ENCODE data around the gene DTNBP1. TPM values are rescaled to one million over a fixed set of nuclear protein-coding genes. Genes with fewer than 3 reads are reported as not detected.
"Not testable (repeated sequence)": the region's sequence is repeated elsewhere in the genome, so short reads cannot be mapped to it uniquely, and the experiment has no call there.

Gene DTNBP1
- total RNA-seq, 1 experiment from 2014 or later, result 2.7 TPM

DNA sequence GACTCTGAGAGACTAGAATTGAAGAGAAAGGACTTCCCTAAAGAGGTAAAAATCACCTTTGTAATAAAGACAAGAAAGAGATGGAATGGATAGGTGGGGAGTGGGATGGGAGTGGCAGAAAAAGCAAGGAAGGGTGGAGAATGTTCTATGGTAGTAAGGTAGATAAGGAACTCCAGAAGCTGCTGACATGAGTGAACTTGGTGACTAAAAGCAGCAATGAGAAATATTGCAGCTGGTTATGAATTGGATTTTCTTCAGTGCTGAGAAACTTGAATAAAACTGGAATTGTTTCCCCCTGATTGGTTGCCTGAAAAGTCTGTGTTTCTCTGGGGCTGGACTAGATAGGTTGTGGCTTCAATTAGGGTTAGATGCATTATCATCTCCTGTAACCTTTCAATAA lies 15.7 kb upstream of the DTNBP1 start:
- no peak overlapping the region for H3K4me3 ChIP-seq
- no peak overlapping the region for H3K27ac ChIP-seq
- no peaks in the 10 kb centered on the region for H3K9me3 ChIP-seq (replicated peaks)
- H3K27me3 ChIP-seq (replicated peaks), result no peaks in the 10 kb centered on the region
- no peaks in the 10 kb centered on the region for H3K4me1 ChIP-seq (replicated peaks)
- no peak for DNase-seq (ENCODE audit: low read depth in 1 of 2, low spot score in 2 of 2)
- no peaks in the 10 kb centered on the region for H3K36me3 ChIP-seq

- no peak for DNase-seq (ENCODE audit: low read depth in 1 of 2, low spot score in 2 of 2)
- H3K9me3 ChIP-seq (replicated peaks), result no peaks in the 10 kb centered on the region
- H3K4me1 ChIP-seq (replicated peaks), result no peaks in the 10 kb centered on the region
- no peaks in the 10 kb centered on the region for H3K36me3 ChIP-seq
- no peak overlapping the region for H3K27ac ChIP-seq
- H3K27me3 ChIP-seq (replicated peaks), result no peaks in the 10 kb centered on the region
- H3K4me3 ChIP-seq, result no peak overlapping the region
These were observed 15.0 kb upstream of the DTNBP1 start for GRCh38 chr6:15677822-15678221.

DNA sequence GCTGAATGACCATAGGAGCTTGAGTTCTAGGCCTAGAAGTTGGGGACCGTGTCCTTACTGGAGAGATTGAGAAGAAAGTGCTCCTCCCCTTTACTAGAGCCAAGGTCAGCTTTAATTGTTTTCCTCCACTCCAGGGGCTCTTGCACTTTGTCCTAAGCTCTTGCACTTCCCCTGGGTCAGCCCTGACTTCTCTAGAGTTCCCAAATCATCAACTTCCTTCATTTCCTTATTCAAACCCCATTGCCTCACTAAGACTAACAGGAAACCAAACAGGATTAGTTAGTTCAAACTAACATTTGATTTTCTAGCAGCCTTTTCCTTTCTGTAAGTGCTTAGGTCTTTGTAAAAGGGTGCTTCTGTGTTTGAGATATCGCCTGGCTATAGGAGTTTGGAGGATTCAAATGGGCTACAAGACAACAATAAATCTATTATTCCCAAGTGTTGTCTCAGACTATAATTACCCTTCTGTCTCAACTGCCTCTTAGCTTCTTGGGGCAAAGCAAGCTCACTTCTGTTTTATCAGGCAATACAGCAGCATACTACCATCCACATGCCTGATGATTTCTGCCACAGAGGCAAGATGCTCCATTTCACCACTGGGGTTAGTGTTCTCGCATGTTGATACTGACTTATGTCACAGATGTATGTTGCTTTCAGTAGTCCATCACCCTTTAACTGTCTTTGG lies 12.8 kb upstream of the DTNBP1 start:
- no peaks in the 10 kb centered on the region for H3K4me1 ChIP-seq (replicated peaks)
- DNase-seq (ENCODE audit: low read depth in 1 of 2, low spot score in 2 of 2), result no peak
- no peak overlapping the region for H3K4me3 ChIP-seq
- no peak overlapping the region for H3K27ac ChIP-seq
- no peaks in the 10 kb centered on the region for H3K36me3 ChIP-seq
- H3K27me3 ChIP-seq (replicated peaks), result no peaks in the 10 kb centered on the region
- H3K9me3 ChIP-seq (replicated peaks), result no peaks in the 10 kb centered on the region

DNA sequence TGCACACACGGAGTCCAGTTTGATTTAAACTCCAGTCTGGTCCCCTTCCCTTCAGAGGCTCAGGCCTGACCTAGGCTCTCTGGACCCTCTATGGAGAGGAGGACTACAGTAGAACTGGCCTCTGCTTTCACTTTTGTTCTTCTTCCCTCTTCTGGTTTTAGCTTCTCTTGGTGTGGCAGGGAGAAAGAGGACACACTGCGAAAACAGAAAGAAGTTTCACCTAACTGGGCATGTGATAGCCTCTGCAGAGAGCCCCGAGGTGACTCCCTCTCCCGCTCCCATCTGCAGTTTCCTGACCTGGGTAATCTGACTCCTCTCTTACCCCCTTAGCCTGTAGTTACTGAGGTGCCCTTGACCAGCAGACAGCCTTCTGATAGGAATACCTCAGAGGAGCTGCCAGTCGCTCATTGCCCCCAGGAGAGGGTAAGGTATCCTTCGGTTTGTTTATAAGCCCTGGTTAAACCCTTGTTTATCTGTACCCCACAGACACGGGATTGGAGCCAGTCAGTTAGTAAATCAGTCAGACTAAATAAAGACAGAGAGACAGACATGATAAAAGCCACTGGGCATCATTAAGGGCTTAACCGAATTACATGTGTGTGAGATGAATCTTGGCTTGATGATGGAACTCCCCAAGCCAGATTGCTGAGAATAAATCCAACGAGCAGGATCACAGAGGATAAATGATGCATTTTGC lies 12.0 kb upstream of the DTNBP1 start:
- no peak for DNase-seq (ENCODE audit: low read depth in 1 of 2, low spot score in 2 of 2)
- Histone ChIP-seq H3K36me3 (no peaks in the 10 kb centered on the region), H3K4me1 (replicated peaks) (no peaks in the 10 kb centered on the region), H3K4me3 (no peak overlapping the region), H3K9me3 (replicated peaks) (no peaks in the 10 kb centered on the region), H3K27me3 (replicated peaks) (no peaks in the 10 kb centered on the region), H3K27ac (no peak overlapping the region)

DNA sequence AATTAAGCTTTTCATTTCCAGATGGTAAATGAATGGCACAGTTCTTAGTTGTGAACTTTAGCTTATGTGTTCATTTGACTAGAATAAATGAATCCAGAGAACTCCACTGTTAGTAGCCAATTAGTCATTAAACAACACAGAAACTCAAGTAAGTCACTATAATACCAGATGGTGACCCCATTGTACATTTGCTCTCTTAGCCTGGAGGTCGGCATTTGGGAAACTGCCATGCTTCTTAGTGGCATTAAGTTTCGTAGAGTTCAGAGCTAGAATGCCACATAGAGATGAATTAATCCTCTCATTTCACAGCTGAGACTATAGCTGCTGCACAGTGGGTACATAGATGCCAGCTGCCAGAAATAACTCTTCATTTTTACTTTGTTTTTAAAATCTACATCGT lies 10.8 kb upstream of the DTNBP1 start:
- H3K9me3 ChIP-seq (replicated peaks), result no peaks in the 10 kb centered on the region
- no peak overlapping the region for H3K4me3 ChIP-seq
- no peaks in the 10 kb centered on the region for H3K36me3 ChIP-seq
- H3K27ac ChIP-seq, result no peak overlapping the region
- H3K4me1 ChIP-seq (replicated peaks), result no peaks in the 10 kb centered on the region
- no peaks in the 10 kb centered on the region for H3K27me3 ChIP-seq (replicated peaks)
- DNase-seq (ENCODE audit: low read depth in 1 of 2, low spot score in 2 of 2), result no peak

- Histone ChIP-seq H3K27ac (no peak overlapping the region), H3K4me3 (no peak overlapping the region), H3K9me3 (replicated peaks) (no peaks in the 10 kb centered on the region), H3K36me3 (no peaks in the 10 kb centered on the region), H3K4me1 (replicated peaks) (no peaks in the 10 kb centered on the region), H3K27me3 (replicated peaks) (peaks cover 5% of the 10 kb centered on the region)
- DNase-seq (ENCODE audit: low read depth in 1 of 2, low spot score in 2 of 2), result no peak
These were observed 10.0 kb upstream of the DTNBP1 start for GRCh38 chr6:15672818-15673217.

GRCh38 chr6:15672291-15672690 lies 9.5 kb upstream of the DTNBP1 start:
- H3K36me3 ChIP-seq, result no peaks in the 10 kb centered on the region
- DNase-seq (ENCODE audit: low read depth in 1 of 2, low spot score in 2 of 2), result no peak

DNA sequence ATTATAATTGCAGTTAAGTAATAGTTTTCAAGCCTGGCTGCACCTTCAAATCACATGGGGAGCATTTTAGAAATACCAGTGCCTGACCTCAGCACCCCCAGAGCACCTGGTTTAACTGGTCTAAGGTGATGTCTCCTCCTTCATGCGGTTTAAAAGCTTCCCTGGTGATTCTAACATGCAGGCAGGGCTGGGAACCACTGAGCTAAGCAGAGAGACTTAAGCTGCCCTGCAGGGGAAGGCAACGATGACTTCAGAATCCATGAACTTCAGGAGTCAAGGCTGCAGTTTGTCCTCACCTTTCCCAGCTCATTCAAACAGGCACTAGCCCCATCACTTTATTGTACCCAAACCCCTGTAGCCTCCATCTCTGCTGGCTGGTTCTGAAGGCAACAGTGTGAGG lies 6.1 kb upstream of the DTNBP1 start:
- Histone ChIP-seq H3K36me3 (no peaks in the 10 kb centered on the region), H3K4me1 (replicated peaks) (no peaks in the 10 kb centered on the region), H3K9me3 (replicated peaks) (no peaks in the 10 kb centered on the region), H3K27ac (no peak overlapping the region), H3K27me3 (replicated peaks) (peaks cover 5% of the 10 kb centered on the region), H3K4me3 (no peak overlapping the region)
- DNase-seq (ENCODE audit: low read depth in 1 of 2, low spot score in 2 of 2), result no peak

More at GRCh38 chr6:15672291-15672690, 9.5 kb upstream of the DTNBP1 start:
- Histone ChIP-seq H3K4me3 (no peak overlapping the region), H3K9me3 (replicated peaks) (no peaks in the 10 kb centered on the region), H3K27ac (no peak overlapping the region), H3K27me3 (replicated peaks) (peaks cover 5% of the 10 kb centered on the region), H3K4me1 (replicated peaks) (no peaks in the 10 kb centered on the region)

DNA sequence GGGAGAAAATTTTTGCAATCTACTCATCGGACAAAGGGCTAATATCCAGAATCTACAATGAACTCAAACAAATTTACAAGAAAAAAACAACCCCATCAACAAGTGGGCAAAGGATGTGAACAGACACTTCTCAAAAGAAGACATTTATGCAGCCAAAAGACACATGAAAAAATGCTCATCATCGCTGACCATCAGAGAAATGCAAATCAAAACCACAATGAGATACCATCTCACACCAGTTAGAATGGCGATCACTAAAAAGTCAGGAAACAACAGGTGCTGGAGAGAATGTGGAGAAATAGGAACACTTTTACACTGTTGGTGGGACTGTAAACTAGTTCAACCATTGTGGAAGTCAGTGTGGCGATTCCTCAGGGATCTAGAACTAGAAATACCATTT lies 4.1 kb upstream of the DTNBP1 start:
- not testable (repeated sequence) for H3K27ac ChIP-seq; H3K4me3 ChIP-seq; H3K27me3 ChIP-seq (replicated peaks); DNase-seq (ENCODE audit: low read depth in 1 of 2, low spot score in 2 of 2); H3K36me3 ChIP-seq; H3K4me1 ChIP-seq (replicated peaks); H3K9me3 ChIP-seq (replicated peaks)

GRCh38 chr6:15665237-15665636 lies 2.4 kb upstream of the DTNBP1 start:
- no peaks in the 10 kb centered on the region for H3K9me3 ChIP-seq (replicated peaks)
- peaks cover 9% of the 10 kb centered on the region for H3K4me1 ChIP-seq (replicated peaks)
- peaks cover 5% of the 10 kb centered on the region for H3K27me3 ChIP-seq (replicated peaks)
- H3K4me3 ChIP-seq, result no peak overlapping the region
- peaks cover 11% of the 10 kb centered on the region for H3K36me3 ChIP-seq
- no peak for DNase-seq (ENCODE audit: low read depth in 1 of 2, low spot score in 2 of 2)
- H3K27ac ChIP-seq, result no peak overlapping the region

- Histone ChIP-seq H3K9me3 (replicated peaks) (no peaks in the 10 kb centered on the region), H3K4me3 (peak overlapping the region; percentile 88), H3K27me3 (replicated peaks) (peaks cover 5% of the 10 kb centered on the region), H3K27ac (no peak overlapping the region), H3K36me3 (peaks cover 14% of the 10 kb centered on the region), H3K4me1 (replicated peaks) (peaks cover 9% of the 10 kb centered on the region)
- DNase-seq (ENCODE audit: low read depth in 1 of 2, low spot score in 2 of 2), result no peak
These were observed 473 bp upstream of the DTNBP1 start for GRCh38 chr6:15663130-15663871.

DNA sequence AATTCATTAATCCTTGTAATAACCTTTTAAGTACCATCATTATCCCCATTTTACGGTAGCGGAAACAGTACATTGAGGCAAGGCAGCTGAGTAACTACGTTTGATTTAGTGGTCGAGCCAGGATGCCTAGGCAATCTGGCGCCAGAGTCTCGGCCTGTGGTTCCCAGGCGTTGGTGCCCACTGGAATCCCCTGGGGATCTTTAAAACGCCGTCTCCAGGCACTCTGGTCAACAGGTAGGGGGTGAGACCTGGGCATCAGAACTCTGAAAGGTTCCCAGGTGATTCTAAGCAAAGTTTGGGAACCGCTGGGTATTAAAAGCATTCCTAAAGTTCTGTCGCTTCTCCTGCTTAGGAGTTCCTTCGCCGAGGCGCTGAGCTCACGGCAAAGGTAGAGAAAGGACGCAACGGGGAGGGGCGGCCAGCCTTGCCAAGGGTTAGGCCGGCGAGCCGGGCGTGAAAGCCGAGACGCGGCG lies 939 bp downstream of the DTNBP1 start:
- DNase-seq (ENCODE audit: low read depth in 1 of 2, low spot score in 2 of 2), result no peak

DNA sequence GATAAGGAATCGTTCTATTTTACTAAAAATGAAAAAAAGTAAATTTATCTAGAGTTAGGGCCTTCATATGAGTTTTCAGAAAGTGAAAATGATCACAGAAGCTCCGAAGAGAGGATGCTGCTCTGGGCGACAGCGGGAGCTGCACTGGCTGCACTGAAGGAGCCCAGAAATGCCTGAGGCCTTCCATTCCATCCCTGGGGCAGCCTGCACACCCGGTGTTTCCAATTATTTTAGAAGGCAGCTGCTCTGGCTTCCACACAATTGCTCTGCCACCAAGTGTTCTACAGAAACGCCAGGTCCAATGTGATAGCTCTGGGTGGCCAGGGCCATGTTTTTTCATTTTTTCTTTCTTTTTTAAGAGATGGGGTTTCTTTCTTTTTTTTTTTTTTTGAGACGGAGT lies 3.6 kb downstream of the DTNBP1 start:
- no peaks in the 10 kb centered on the region for H3K27me3 ChIP-seq (replicated peaks)
- no peak for DNase-seq (ENCODE audit: low read depth in 1 of 2, low spot score in 2 of 2)
- H3K36me3 ChIP-seq, result peaks cover 14% of the 10 kb centered on the region
- H3K4me1 ChIP-seq (replicated peaks), result peaks cover 9% of the 10 kb centered on the region
- no peak overlapping the region for H3K4me3 ChIP-seq
- no peaks in the 10 kb centered on the region for H3K9me3 ChIP-seq (replicated peaks)
- no peak overlapping the region for H3K27ac ChIP-seq

More for the DNA sequence above, 939 bp downstream of the DTNBP1 start:
- no peak overlapping the region for H3K27ac ChIP-seq
- H3K9me3 ChIP-seq (replicated peaks), result no peaks in the 10 kb centered on the region
- H3K27me3 ChIP-seq (replicated peaks), result no peaks in the 10 kb centered on the region
- peaks cover 9% of the 10 kb centered on the region for H3K4me1 ChIP-seq (replicated peaks)
- H3K4me3 ChIP-seq, result peak overlapping the region; percentile 88
- peaks cover 14% of the 10 kb centered on the region for H3K36me3 ChIP-seq

DNA sequence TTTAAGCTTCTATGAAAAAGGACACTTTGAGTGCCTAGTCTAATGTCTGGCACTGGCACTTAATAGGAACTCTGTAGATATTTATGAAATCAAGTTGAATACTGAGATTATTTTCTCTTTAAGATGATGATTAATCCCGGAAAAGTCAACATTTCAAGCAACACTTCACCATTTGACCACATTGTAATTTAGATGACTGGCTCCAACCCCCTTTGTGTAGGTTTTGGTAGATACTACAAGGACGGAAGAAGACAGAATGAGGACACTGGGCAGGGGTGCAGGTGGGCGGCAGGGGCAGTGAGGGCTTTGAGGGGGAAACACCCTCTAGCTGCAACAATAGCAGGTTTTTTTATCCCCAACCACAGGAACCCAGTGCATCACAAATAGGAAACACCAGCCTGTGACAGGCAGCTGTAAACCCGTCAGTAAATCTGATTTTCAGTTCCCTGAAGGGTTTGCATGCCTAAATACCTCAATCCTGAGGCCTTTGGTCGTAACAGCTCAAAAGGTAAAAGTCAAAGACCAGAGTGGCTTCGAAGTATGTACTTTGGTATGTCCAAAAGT lies 4.6 kb downstream of the DTNBP1 start:
- Histone ChIP-seq H3K9me3 (replicated peaks) (no peaks in the 10 kb centered on the region), H3K27ac (no peak overlapping the region), H3K4me3 (no peak overlapping the region), H3K4me1 (replicated peaks) (peaks cover 7% of the 10 kb centered on the region), H3K27me3 (replicated peaks) (no peaks in the 10 kb centered on the region), H3K36me3 (peaks cover 14% of the 10 kb centered on the region)
- DNase-seq (ENCODE audit: low read depth in 1 of 2, low spot score in 2 of 2), result no peak

Measured in SJSA1 (cell line).